Measurements from ENCODE around the gene RGS7.

DNA sequence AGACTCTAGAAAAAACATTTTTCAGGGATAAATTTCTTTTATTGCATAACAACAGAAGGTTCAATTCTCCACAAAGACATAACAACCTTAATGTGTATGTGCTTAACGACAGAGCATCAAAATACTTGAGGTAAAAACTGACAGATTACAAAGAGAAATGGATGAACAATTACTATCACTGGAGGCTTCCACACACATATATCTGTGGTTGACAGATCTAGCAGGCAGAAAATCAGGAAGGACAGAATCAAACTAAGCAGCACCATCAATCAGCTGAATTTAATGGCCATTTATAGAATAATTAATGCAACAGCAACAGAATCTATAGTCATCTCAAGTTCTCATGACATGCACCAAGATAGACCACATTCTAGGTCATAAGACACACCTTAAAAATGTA is 439.0 kb downstream of the RGS7 start:
- TF ChIP-seq, protein P1, sequence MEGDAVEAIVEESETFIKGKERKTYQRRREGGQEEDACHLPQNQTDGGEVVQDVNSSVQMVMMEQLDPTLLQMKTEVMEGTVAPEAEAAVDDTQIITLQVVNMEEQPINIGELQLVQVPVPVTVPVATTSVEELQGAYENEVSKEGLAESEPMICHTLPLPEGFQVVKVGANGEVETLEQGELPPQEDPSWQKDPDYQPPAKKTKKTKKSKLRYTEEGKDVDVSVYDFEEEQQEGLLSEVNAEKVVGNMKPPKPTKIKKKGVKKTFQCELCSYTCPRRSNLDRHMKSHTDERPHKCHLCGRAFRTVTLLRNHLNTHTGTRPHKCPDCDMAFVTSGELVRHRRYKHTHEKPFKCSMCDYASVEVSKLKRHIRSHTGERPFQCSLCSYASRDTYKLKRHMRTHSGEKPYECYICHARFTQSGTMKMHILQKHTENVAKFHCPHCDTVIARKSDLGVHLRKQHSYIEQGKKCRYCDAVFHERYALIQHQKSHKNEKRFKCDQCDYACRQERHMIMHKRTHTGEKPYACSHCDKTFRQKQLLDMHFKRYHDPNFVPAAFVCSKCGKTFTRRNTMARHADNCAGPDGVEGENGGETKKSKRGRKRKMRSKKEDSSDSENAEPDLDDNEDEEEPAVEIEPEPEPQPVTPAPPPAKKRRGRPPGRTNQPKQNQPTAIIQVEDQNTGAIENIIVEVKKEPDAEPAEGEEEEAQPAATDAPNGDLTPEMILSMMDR (IDR thresholded peaks at IDR 0.05): no peak
- no peak for TF ChIP-seq POLR2A (IDR thresholded peaks at IDR 0.05)

Data from right lobe of liver (tissue), 4 donors.